A549 (cell line): ENCODE data around the gene FMO2. TPM values are rescaled to one million over a fixed set of nuclear protein-coding genes. Genes with fewer than 3 reads are reported as not detected.

Experiments used
- ATAC-seq, 2 experiments: fragments of 200-7000 bp in 1 of 2; fragments of >200 bp in 1 of 2; cut with Nextera tagmentation in 1 of 2; cut with Tn5 transposase in 1 of 2; 3 replicates each; pipeline versions ENCODE4 v1.8.0 to v1.9.1; 2018 to 2020; ENCODE audit warnings: mild to moderate bottlenecking in 1 of 2, moderate library complexity in 1 of 2
- CTCF ChIA-PET: fragments of 300-600 bp; sonication (Branson Sonifier 250); formaldehyde crosslinking; extraction: SDS; loops from one replicate; lab custom pipeline; 2021; ENCODE audit warnings: antibody characterized with exemption, inconsistent platforms; lab: Yijun Ruan, JAX
- POLR2A ChIA-PET: fragments of 350-600 bp; formaldehyde crosslinking; extraction: SDS; loops from one replicate; lab custom pipeline; 2021; ENCODE audit warnings: antibody characterized with exemption, inconsistent platforms; lab: Yijun Ruan, JAX
- DNase-seq, 2 experiments: peaks; one replicate each; pipeline versions ENCODE4 v3.0.0 to v3.0.0-alpha.2; 2011 to 2016; ENCODE audit warnings: low read depth in 1 of 2, low spot score in 1 of 2
- FAIRE-seq: peaks from 2 replicates; lab custom pipeline; 2011; peaks lifted over from hg19 to GRCh38; lab: Jason Lieb, UNC
- H3K27ac ChIP-seq, 2 experiments: fragments of >200 bp; sonication (Bioruptor Twin); formaldehyde crosslinking; 3 replicates each; pipeline ENCODE4 v1.5.1; 2016 to 2017
- H3K4me1 ChIP-seq: fragments of >200 bp; sonication (Bioruptor Twin); formaldehyde crosslinking; 3 replicates; pipeline ENCODE4 v1.6.1; 2016
- H3K4me2 ChIP-seq: fragments of >200 bp; sonication (Bioruptor Twin); formaldehyde crosslinking; 3 replicates; pipeline ENCODE4 v1.6.1; 2016
- H3K4me3 ChIP-seq: fragments of >200 bp; sonication (Bioruptor Twin); formaldehyde crosslinking; 3 replicates; pipeline ENCODE4 v1.5.1; 2016
- H3K9me3 ChIP-seq: fragments of >200 bp; sonication (Bioruptor Twin); formaldehyde crosslinking; 3 replicates; pipeline ENCODE4 v1.6.1; 2016
- BCL3 ChIP-seq: fragments of >200 bp; sonication (Bioruptor Twin); formaldehyde crosslinking; IDR thresholded peaks from 3 replicates; pipeline ENCODE4 v1.6.1; 2016
- BHLHE40 ChIP-seq: IDR thresholded peaks from 2 replicates; pipeline ENCODE4 v1.6.1; 2012; ENCODE audit warnings: low read depth, low read length, inconsistent platforms
- CBX2 ChIP-seq: fragments of 200-600 bp; sonication (generic); IDR thresholded peaks from 2 replicates; pipeline ENCODE4 v1.6.1; 2016; ENCODE audit warnings: low read depth, mild to moderate bottlenecking, borderline replicate concordance
- CBX8 ChIP-seq: fragments of 200-600 bp; sonication (generic); IDR thresholded peaks from 2 replicates; pipeline ENCODE4 v1.6.1; 2016
- CHD2 ChIP-seq: fragments of 150-350 bp; IDR thresholded peaks from 2 replicates; pipeline ENCODE4 v1.6.1; 2014; ENCODE audit warnings: low read length; ENCODE audit not compliant: partially characterized antibody
- EP300 ChIP-seq, 2 experiments: fragments of >200 bp; sonication (Bioruptor Twin); formaldehyde crosslinking; IDR thresholded peaks; 2 replicates in 1 of 2; 3 replicates in 1 of 2; pipeline ENCODE4 v1.6.1; 2016 to 2017
- ESRRA ChIP-seq: fragments of 150-350 bp; IDR thresholded peaks from 2 replicates; pipeline ENCODE4 v1.6.1; 2014; ENCODE audit warnings: mild to moderate bottlenecking, low read length, borderline replicate concordance
- FOSL2 ChIP-seq, 2 experiments: fragments of 450-650 bp in 1 of 2; fragments of >200 bp in 1 of 2; sonication (Bioruptor Twin) in 1 of 2; formaldehyde crosslinking; IDR thresholded peaks; 2 replicates each; pipeline versions ENCODE4 v1.5.0 to v1.6.1; 2016 to 2020; ENCODE audit warnings: mild to moderate bottlenecking in 1 of 2, moderate library complexity in 1 of 2
- GATA3 ChIP-seq: IDR thresholded peaks from 2 replicates; pipeline ENCODE4 v1.6.1; 2012; ENCODE audit warnings: borderline replicate concordance
- HES2 ChIP-seq: fragments of >200 bp; sonication (Bioruptor Twin); formaldehyde crosslinking; IDR thresholded peaks from 2 replicates; pipeline ENCODE4 v1.6.1; 2016
- HOXA7 ChIP-seq: fragments of 250-450 bp; sonication (Bioruptor Pico); IDR thresholded peaks from 2 replicates; pipeline ENCODE4 v1.5.0; 2020; ENCODE audit warnings: mild to moderate bottlenecking, moderate library complexity
- JUN ChIP-seq, 2 experiments: fragments of >200 bp; sonication (Bioruptor Twin); formaldehyde crosslinking; IDR thresholded peaks; 2 replicates in 1 of 2; 3 replicates in 1 of 2; pipeline ENCODE4 v1.6.1; 2016 to 2017
- MAFK ChIP-seq: fragments of 450-650 bp; IDR thresholded peaks from 2 replicates; pipeline ENCODE4 v1.6.1; 2014; ENCODE audit not compliant: partially characterized antibody
- NPAS2 ChIP-seq: fragments of 250-450 bp; sonication (Bioruptor Pico); IDR thresholded peaks from 2 replicates; pipeline ENCODE4 v1.8.0; 2022; ENCODE audit warnings: mild to moderate bottlenecking, moderate library complexity, borderline replicate concordance
- NR3C1 ChIP-seq: fragments of >200 bp; sonication (Bioruptor Twin); formaldehyde crosslinking; IDR thresholded peaks from 3 replicates; pipeline ENCODE4 v1.6.1; 2017
- POLR2A ChIP-seq: IDR thresholded peaks from 2 replicates; pipeline ENCODE4 v1.6.1; 2012; ENCODE audit warnings: mild to moderate bottlenecking, low read length
- RARB ChIP-seq: fragments of 250-450 bp; sonication (Bioruptor Pico); IDR thresholded peaks from 2 replicates; pipeline ENCODE4 v1.8.0; 2021; ENCODE audit warnings: mild to moderate bottlenecking, moderate library complexity
- TFCP2L1 ChIP-seq: fragments of 250-450 bp; sonication (Bioruptor Pico); IDR thresholded peaks from 2 replicates; pipeline ENCODE4 v1.5.0; 2021; ENCODE audit warnings: mild to moderate bottlenecking
- TP53 ChIP-seq: fragments of 250-450 bp; sonication (Bioruptor Pico); IDR thresholded peaks from 2 replicates; pipeline ENCODE4 v1.5.0; 2021; ENCODE audit warnings: mild to moderate bottlenecking, moderate library complexity
- ZC3H11A ChIP-seq: fragments of 450-650 bp; IDR thresholded peaks from 2 replicates; pipeline ENCODE4 v1.6.1; 2014; ENCODE audit warnings: antibody characterized with exemption, mild to moderate bottlenecking
- ZFP36 ChIP-seq: fragments of 450-650 bp; IDR thresholded peaks from 2 replicates; pipeline ENCODE4 v1.6.1; 2014; ENCODE audit warnings: borderline replicate concordance; ENCODE audit not compliant: partially characterized antibody
- WGBS: methylation state at CpG from one replicate; pipeline ENCODE4 v1.1.6; 2017; ENCODE audit errors: missing lambda C conversion rate; 5-methylcytosine and 5-hydroxymethylcytosine counted together
- polyA plus RNA-seq, 4 experiments: library from polyadenylated mRNA; depleted of rRNA in 3 of 4; stranded (reverse); fragments of >200 nt; fragmentation: RNase III in 1 of 4; extraction: RNeasy Plus Mini Kit Qiagen cat#74134 plus additional on column Dnase treatment in 1 of 4; gene quantifications; 2 replicates in 3 of 4; 3 replicates in 1 of 4; pipeline ENCODE4 v1.2.3, GENCODE V29; 2011 to 2017
- TF ChIP-seq, protein P1 (sequence below): fragments of 200-600 bp; sonication (generic); IDR thresholded peaks from 2 replicates; pipeline ENCODE4 v1.6.1; 2016; ENCODE audit warnings: antibody characterized with exemption, mild to moderate bottlenecking, moderate library complexity

FMO2 gene
- polyA plus RNA-seq, 2 of the 4 experiments (the other 2 are of a cell fraction): not detected

GRCh38 chr1:171206978-171207355 is 21.9 kb downstream of the FMO2 start:
- 53% methylated on average over 1 of the region's 1 CpG for WGBS
- no peaks in the 10 kb centered on the region for H3K9me3 ChIP-seq
- H3K4me2 ChIP-seq: no peak overlapping the region
- TF ChIP-seq FOSL2 (IDR thresholded peaks at IDR 0.05) (no peak), FOSL2 (CRISPR knock-in tag; IDR thresholded peaks at IDR 0.05) (no peak), ZFP36 (no peak), ZC3H11A (no peak), HOXA7 (CRISPR knock-in tag) (no peak), HES2 (no peak), CHD2 (no peak), JUN (IDR thresholded peaks at IDR 0.05) (no peak), CBX2 (no peak), TFCP2L1 (CRISPR knock-in tag) (no peak), TP53 (CRISPR knock-in tag) (no peak), ESRRA (no peak), BCL3 (no peak), EP300 (IDR thresholded peaks at IDR 0.05) (no peak), GATA3 (no peak), NPAS2 (no peak)
- TF ChIP-seq, protein P1, sequence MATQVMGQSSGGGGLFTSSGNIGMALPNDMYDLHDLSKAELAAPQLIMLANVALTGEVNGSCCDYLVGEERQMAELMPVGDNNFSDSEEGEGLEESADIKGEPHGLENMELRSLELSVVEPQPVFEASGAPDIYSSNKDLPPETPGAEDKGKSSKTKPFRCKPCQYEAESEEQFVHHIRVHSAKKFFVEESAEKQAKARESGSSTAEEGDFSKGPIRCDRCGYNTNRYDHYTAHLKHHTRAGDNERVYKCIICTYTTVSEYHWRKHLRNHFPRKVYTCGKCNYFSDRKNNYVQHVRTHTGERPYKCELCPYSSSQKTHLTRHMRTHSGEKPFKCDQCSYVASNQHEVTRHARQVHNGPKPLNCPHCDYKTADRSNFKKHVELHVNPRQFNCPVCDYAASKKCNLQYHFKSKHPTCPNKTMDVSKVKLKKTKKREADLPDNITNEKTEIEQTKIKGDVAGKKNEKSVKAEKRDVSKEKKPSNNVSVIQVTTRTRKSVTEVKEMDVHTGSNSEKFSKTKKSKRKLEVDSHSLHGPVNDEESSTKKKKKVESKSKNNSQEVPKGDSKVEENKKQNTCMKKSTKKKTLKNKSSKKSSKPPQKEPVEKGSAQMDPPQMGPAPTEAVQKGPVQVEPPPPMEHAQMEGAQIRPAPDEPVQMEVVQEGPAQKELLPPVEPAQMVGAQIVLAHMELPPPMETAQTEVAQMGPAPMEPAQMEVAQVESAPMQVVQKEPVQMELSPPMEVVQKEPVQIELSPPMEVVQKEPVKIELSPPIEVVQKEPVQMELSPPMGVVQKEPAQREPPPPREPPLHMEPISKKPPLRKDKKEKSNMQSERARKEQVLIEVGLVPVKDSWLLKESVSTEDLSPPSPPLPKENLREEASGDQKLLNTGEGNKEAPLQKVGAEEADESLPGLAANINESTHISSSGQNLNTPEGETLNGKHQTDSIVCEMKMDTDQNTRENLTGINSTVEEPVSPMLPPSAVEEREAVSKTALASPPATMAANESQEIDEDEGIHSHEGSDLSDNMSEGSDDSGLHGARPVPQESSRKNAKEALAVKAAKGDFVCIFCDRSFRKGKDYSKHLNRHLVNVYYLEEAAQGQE: no peak
- H3K4me3 ChIP-seq: no peak overlapping the region
- POLR2A ChIA-PET: no interaction called here
- H3K4me1 ChIP-seq: no peaks in the 10 kb centered on the region
- ATAC-seq: no peak
- DNase-seq: no peak
- CTCF ChIA-PET: interaction anchor here (1.1 to 1.5 kb wide), 2 partner anchors 9 to 20 kb away, joined by 3 to 4 read pairs; no protein-coding TSS in a partner anchor
- no peak overlapping the region for H3K27ac ChIP-seq
- no peak for FAIRE-seq

DNA sequence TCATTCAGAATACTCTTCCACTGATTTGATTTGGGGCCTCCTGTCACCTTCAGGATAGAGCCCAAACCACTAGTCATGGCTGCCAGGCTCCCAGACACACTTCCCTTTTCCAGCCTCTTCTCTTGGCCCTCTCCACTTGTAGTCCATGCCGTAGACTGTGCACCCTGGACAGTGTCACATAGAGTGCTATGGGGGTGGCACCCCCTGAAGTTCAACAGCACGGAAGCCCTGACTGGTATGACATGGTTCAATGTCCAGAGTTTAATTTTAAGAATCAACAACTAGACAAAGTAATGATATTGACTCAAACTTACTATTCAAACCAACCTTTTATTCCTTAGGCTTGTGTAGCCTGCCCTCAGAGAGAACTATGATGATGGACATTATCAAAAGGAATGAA is 22.3 kb downstream of the FMO2 start:
- ChIA-PET POLR2A (no interaction called here), CTCF (no interaction called here)
- H3K27ac ChIP-seq: no peak overlapping the region
- no peak for ATAC-seq
- no peak overlapping the region for H3K4me2 ChIP-seq
- no peak overlapping the region for H3K4me3 ChIP-seq
- no peak for DNase-seq
- no peaks in the 10 kb centered on the region for H3K4me1 ChIP-seq
- H3K9me3 ChIP-seq: no peaks in the 10 kb centered on the region
- 36% methylated on average over 2 of the region's 2 CpGs for WGBS
- FAIRE-seq: no peak
- TF ChIP-seq RARB (no peak), NR3C1 (no peak), CBX8 (no peak), EP300 (IDR thresholded peaks at IDR 0.05) (no peak), BHLHE40 (no peak), CBX2 (no peak), POLR2A (no peak), MAFK (no peak), BCL3 (no peak)
- TF ChIP-seq, protein P1: no peak
